Measurements from ENCODE around the gene EVA1A.

Gene EVA1A

GRCh38 chr2:75565472-75566462 is 5.0 kb upstream of the EVA1A start:
- Histone ChIP-seq H3K27me3 (ENCODE audit: control insufficient read depth, insufficient read depth, low read length) (peaks cover 8% of the 10 kb centered on the region), H3K9me3 (ENCODE audit: control insufficient read depth, low read length) (no peaks in the 10 kb centered on the region), H3K4me3 (ENCODE audit: low read length) (no peak overlapping the region), H3K4me1 (ENCODE audit: control insufficient read depth, insufficient read depth, low read length) (peaks cover 7% of the 10 kb centered on the region), H3K36me3 (ENCODE audit: control insufficient read depth, insufficient read depth, low read length) (no peaks in the 10 kb centered on the region), H3K9ac (ENCODE audit: low read length) (no peak overlapping the region)

GRCh38 chr2:75564713-75565359 is 4.1 kb upstream of the EVA1A start:
- Histone ChIP-seq H3K36me3 (ENCODE audit: control insufficient read depth, insufficient read depth, low read length) (no peaks in the 10 kb centered on the region), H3K27me3 (ENCODE audit: control insufficient read depth, insufficient read depth, low read length) (peaks cover 17% of the 10 kb centered on the region), H3K4me3 (ENCODE audit: low read length) (no peak overlapping the region), H3K9me3 (ENCODE audit: control insufficient read depth, low read length) (no peaks in the 10 kb centered on the region), H3K4me1 (ENCODE audit: control insufficient read depth, insufficient read depth, low read length) (peaks cover 10% of the 10 kb centered on the region), H3K9ac (ENCODE audit: low read length) (no peak overlapping the region)

- H3K9me3 ChIP-seq (ENCODE audit: control insufficient read depth, low read length) = no peaks in the 10 kb centered on the region
These were observed 3.4 kb upstream of the EVA1A start for GRCh38 chr2:75564026-75564688.

GRCh38 chr2:75563591-75563990 is 2.9 kb upstream of the EVA1A start:
- peaks cover 20% of the 10 kb centered on the region for H3K27me3 ChIP-seq (ENCODE audit: control insufficient read depth, insufficient read depth, low read length)
- H3K9ac ChIP-seq (ENCODE audit: low read length) = no peak overlapping the region
- H3K4me1 ChIP-seq (ENCODE audit: control insufficient read depth, insufficient read depth, low read length) = peaks cover 12% of the 10 kb centered on the region
- H3K4me3 ChIP-seq (ENCODE audit: low read length) = no peak overlapping the region
- no peaks in the 10 kb centered on the region for H3K36me3 ChIP-seq (ENCODE audit: control insufficient read depth, insufficient read depth, low read length)
- no peaks in the 10 kb centered on the region for H3K9me3 ChIP-seq (ENCODE audit: control insufficient read depth, low read length)

More at GRCh38 chr2:75564026-75564688, 3.4 kb upstream of the EVA1A start:
- peaks cover 12% of the 10 kb centered on the region for H3K4me1 ChIP-seq (ENCODE audit: control insufficient read depth, insufficient read depth, low read length)
- H3K36me3 ChIP-seq (ENCODE audit: control insufficient read depth, insufficient read depth, low read length) = no peaks in the 10 kb centered on the region
- H3K9ac ChIP-seq (ENCODE audit: low read length) = no peak overlapping the region
- no peak overlapping the region for H3K4me3 ChIP-seq (ENCODE audit: low read length)
- peaks cover 20% of the 10 kb centered on the region for H3K27me3 ChIP-seq (ENCODE audit: control insufficient read depth, insufficient read depth, low read length)

- H3K36me3 ChIP-seq (ENCODE audit: control insufficient read depth, insufficient read depth, low read length) = no peaks in the 10 kb centered on the region
- H3K27me3 ChIP-seq (ENCODE audit: control insufficient read depth, insufficient read depth, low read length) = peaks cover 20% of the 10 kb centered on the region
- no peaks in the 10 kb centered on the region for H3K9me3 ChIP-seq (ENCODE audit: control insufficient read depth, low read length)
- H3K9ac ChIP-seq (ENCODE audit: low read length) = no peak overlapping the region
- no peak overlapping the region for H3K4me3 ChIP-seq (ENCODE audit: low read length)
- H3K4me1 ChIP-seq (ENCODE audit: control insufficient read depth, insufficient read depth, low read length) = peaks cover 12% of the 10 kb centered on the region
These were observed 1.8 kb upstream of the EVA1A start for GRCh38 chr2:75562513-75562864.

GRCh38 chr2:75561566-75562512 is 1.1 kb upstream of the EVA1A start:
- Histone ChIP-seq H3K27me3 (ENCODE audit: control insufficient read depth, insufficient read depth, low read length) (peaks cover 20% of the 10 kb centered on the region), H3K36me3 (ENCODE audit: control insufficient read depth, insufficient read depth, low read length) (no peaks in the 10 kb centered on the region), H3K4me3 (ENCODE audit: low read length) (no peak overlapping the region), H3K9me3 (ENCODE audit: control insufficient read depth, low read length) (no peaks in the 10 kb centered on the region), H3K9ac (ENCODE audit: low read length) (no peak overlapping the region), H3K4me1 (ENCODE audit: control insufficient read depth, insufficient read depth, low read length) (peaks cover 12% of the 10 kb centered on the region)

GRCh38 chr2:75560022-75560767 is 544 bp downstream of the EVA1A start:
- no peaks in the 10 kb centered on the region for H3K36me3 ChIP-seq (ENCODE audit: control insufficient read depth, insufficient read depth, low read length)
- H3K4me1 ChIP-seq (ENCODE audit: control insufficient read depth, insufficient read depth, low read length) = peaks cover 12% of the 10 kb centered on the region
- H3K4me3 ChIP-seq (ENCODE audit: low read length) = no peak overlapping the region
- no peaks in the 10 kb centered on the region for H3K9me3 ChIP-seq (ENCODE audit: control insufficient read depth, low read length)
- H3K9ac ChIP-seq (ENCODE audit: low read length) = no peak overlapping the region
- peaks cover 24% of the 10 kb centered on the region for H3K27me3 ChIP-seq (ENCODE audit: control insufficient read depth, insufficient read depth, low read length)

- Histone ChIP-seq H3K9me3 (ENCODE audit: control insufficient read depth, low read length) (no peaks in the 10 kb centered on the region), H3K9ac (ENCODE audit: low read length) (no peak overlapping the region), H3K4me1 (ENCODE audit: control insufficient read depth, insufficient read depth, low read length) (peaks cover 12% of the 10 kb centered on the region), H3K4me3 (ENCODE audit: low read length) (no peak overlapping the region), H3K27me3 (ENCODE audit: control insufficient read depth, insufficient read depth, low read length) (peaks cover 24% of the 10 kb centered on the region), H3K36me3 (ENCODE audit: control insufficient read depth, insufficient read depth, low read length) (no peaks in the 10 kb centered on the region)
These were observed 1.1 kb downstream of the EVA1A start for GRCh38 chr2:75559680-75560021.

- no peak overlapping the region for H3K9ac ChIP-seq (ENCODE audit: low read length)
- no peak overlapping the region for H3K4me3 ChIP-seq (ENCODE audit: low read length)
- no peaks in the 10 kb centered on the region for H3K36me3 ChIP-seq (ENCODE audit: control insufficient read depth, insufficient read depth, low read length)
- peaks cover 12% of the 10 kb centered on the region for H3K4me1 ChIP-seq (ENCODE audit: control insufficient read depth, insufficient read depth, low read length)
- no peaks in the 10 kb centered on the region for H3K9me3 ChIP-seq (ENCODE audit: control insufficient read depth, low read length)
- peaks cover 24% of the 10 kb centered on the region for H3K27me3 ChIP-seq (ENCODE audit: control insufficient read depth, insufficient read depth, low read length)
These were observed 1.7 kb downstream of the EVA1A start for GRCh38 chr2:75558786-75559679.

- no peaks in the 10 kb centered on the region for H3K9me3 ChIP-seq (ENCODE audit: control insufficient read depth, low read length)
- H3K9ac ChIP-seq (ENCODE audit: low read length) = no peak overlapping the region
- H3K27me3 ChIP-seq (ENCODE audit: control insufficient read depth, insufficient read depth, low read length) = peaks cover 27% of the 10 kb centered on the region
- peaks cover 12% of the 10 kb centered on the region for H3K4me1 ChIP-seq (ENCODE audit: control insufficient read depth, insufficient read depth, low read length)
- H3K4me3 ChIP-seq (ENCODE audit: low read length) = no peak overlapping the region
- H3K36me3 ChIP-seq (ENCODE audit: control insufficient read depth, insufficient read depth, low read length) = no peaks in the 10 kb centered on the region
These were observed 2.6 kb downstream of the EVA1A start for GRCh38 chr2:75558136-75558535.
